ENCODE data around the gene ALG8. TPM values are rescaled to one million over a fixed set of nuclear protein-coding genes. Genes with fewer than 3 reads are reported as not detected.
"Not testable (repeated sequence)": the region's sequence is repeated elsewhere in the genome, so short reads cannot be mapped to it uniquely, and the experiment has no call there.

ALG8 gene
- total RNA-seq, 1 experiment from 2014 or later = 118 TPM

DNA sequence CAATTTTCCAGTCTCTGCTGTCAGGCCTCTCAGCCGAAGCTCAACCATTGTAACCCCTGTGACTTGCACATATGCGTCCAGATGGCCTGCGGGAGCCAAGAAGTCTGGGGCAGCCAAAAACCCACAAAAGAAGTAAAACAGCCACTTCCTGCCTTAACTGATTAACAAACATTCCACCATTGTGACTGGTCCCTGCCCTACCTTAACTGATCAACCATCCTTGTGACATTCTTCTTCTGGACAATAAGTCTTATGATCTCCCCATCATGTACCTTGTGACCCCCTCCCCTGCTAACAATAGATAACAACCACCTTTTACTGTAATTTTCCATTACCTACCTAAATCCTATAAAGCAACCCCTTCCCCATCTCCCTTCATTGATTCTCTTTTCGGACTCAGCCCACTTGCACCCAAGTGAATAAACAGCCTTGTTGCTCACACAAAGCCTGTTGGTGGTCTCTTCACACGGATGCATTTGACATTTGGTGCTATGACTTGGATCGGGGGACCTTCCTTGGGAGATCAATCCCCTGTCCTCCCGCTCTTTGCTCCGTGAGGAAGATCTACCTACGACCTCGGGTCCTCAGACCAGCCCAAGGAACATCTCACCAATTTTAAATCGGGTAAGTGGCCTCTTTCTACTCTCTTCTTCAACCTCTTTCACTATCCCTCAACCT lies 58.5 kb downstream of the ALG8 start:
- no peak for DNase-seq (ENCODE audit: low read depth, low spot score)
- in situ Hi-C loops (cut with HindIII; ENCODE audit: low pct_unique_long_range_greater_than_20kb, low sequenced_read_pairs) = no loop called here

DNA sequence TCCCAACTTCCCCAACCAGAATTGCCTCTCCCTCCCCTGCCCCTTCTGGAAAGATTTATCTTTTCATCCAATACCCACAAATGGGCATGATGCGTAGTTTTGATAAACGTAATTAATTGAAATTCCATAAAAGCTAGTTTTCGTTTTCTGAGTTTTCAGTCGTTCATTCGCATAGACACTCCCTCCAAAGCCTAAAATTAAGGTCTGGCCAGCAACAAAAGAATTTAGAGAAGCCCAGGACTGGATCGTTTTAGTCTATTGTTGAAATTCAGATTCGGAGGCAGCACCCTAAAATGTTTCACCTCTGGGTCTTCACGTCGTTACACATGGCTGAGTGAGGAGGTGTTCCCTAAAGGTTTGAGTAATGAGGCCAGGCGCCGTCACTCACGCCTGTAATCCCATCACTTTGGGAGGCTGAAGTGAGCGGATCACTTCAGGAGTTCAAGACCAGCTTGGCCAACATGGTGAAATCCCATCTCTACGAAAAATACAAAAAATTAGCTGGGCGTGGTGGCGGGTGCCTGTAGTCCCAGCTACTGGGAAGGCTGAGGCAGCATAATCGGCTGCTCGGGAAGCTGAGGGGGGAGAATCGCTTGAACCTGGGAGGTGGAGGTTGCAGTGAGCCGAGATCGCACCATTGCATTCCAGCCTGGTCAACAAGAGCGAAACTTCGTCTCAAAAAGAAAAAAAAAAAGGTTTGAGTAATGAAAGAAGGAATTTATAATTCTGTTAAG lies 59.2 kb downstream of the ALG8 start:
- in situ Hi-C loops (cut with HindIII; ENCODE audit: low pct_unique_long_range_greater_than_20kb, low sequenced_read_pairs) = no loop called here
- DNase-seq (ENCODE audit: low read depth, low spot score) = no peak

DNA sequence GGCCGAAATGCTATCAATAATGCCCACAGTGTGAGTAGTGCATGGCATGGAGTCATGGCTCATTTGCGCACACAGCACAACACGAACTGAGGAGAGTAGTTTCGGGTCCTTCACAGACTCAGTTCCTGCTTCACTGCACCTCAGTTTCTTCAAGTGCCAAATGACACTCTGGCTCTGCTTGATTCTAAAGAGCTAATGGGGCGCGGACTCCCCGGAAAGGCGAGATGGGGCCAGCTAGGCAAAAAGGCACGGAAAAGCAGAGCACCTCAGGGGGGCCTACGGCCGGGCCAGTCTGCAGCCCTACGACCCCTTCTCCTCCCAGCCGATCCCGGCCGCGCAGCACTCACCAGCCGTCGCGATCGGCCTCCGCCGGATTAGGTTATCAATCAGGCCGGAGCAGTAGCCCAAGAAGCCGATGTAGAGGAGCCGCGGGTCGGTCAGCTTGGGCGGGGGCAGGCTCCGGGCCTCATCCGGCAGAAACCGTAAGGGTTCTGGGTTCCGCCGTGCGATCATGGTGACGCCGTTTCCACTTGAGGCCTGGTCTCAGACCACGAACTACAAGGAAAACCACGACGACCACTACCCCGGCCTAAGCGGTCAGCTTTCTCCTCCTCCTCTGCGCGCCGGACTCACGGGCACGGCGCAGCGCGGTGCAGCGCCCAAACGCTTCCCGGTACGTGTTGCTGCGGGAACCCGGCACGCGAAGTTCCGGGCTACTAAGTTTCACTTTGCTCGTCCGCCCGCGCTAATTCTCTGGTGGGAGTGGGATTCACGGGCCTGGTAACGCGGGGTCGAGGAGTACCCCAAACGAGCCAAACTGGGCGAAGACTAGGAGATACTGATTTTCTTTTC lies 60.0 kb downstream of the ALG8 start, which contains the start of gene NDUFC2:
TSS of gene NDUFC2 (minus strand) at position 631 of the 852 bp plus-strand sequence. CDS start at position 513, 118 bp downstream.
- in situ Hi-C loops (cut with HindIII; ENCODE audit: low pct_unique_long_range_greater_than_20kb, low sequenced_read_pairs) = no loop called here
- DNase-seq (ENCODE audit: low read depth, low spot score) = peak; percentile 68

DNA sequence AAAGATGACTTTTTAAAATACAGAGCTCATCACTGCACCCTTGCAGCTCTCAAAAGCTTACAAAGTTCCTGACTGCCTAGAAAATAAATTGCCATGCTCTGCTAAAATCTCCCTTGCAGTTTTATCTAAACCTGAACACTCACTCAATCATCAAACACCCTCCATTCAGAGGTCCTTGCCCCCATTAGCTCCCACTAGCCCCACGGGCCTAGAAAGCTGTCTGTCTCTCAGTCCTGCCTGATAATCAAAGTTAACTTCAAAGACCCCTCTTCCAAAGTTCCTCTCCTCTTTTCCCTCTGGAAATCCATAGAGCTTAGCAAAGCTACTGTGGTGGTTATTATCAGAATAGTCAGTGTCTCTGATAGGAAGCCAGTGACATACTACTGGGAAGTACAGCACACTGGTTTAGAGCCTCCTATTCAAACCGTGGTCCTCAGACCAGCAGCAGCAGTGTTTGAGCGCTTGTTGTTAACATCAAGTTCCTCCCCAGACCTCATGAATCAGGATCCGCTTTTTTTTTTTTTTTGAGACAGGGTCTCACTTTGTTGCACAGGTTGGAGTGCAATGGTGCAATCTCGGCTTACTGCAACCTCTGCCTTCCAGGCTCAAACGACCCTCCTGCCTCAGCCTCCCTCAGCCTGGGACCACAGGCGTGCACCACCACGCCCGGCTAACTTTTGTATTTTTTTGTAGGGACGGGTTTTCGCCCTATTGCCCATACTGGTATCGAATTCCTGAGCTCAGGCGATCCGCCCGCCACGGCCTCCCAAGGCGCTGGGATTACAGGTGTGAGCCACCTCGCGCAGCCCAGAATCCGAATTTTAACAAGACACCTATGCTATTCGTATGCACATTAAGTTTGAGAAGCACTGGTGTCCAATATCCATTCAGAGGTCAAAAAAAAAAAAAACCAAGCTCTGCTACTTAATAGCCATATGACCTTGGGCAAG lies 60.9 kb downstream of the ALG8 start:
- in situ Hi-C loops (cut with HindIII; ENCODE audit: low pct_unique_long_range_greater_than_20kb, low sequenced_read_pairs) = no loop called here
- DNase-seq (ENCODE audit: low read depth, low spot score) = no peak

DNA sequence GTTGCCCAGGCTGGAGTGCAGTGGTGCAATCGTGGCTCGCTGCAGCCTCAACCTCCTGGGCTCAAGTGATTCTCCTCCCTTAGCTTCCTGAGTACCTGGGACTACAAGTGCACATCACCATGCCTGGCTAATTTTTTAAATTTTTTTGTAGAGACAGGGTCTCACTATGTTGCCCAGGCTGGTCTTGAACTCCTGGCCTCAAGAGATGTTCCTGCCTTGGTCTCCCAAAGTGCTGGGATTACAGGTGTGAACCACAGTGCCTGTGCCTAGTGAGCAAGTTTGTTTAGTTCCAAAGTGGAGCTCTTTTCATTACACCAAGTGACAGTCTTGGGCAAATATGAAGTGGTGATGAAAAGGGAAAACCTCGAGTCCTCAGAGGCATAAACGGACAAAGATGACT lies 61.8 kb downstream of the ALG8 start:
- DNase-seq (ENCODE audit: low read depth, low spot score); in situ Hi-C loops (cut with HindIII; ENCODE audit: low pct_unique_long_range_greater_than_20kb, low sequenced_read_pairs): not testable (repeated sequence)

DNA sequence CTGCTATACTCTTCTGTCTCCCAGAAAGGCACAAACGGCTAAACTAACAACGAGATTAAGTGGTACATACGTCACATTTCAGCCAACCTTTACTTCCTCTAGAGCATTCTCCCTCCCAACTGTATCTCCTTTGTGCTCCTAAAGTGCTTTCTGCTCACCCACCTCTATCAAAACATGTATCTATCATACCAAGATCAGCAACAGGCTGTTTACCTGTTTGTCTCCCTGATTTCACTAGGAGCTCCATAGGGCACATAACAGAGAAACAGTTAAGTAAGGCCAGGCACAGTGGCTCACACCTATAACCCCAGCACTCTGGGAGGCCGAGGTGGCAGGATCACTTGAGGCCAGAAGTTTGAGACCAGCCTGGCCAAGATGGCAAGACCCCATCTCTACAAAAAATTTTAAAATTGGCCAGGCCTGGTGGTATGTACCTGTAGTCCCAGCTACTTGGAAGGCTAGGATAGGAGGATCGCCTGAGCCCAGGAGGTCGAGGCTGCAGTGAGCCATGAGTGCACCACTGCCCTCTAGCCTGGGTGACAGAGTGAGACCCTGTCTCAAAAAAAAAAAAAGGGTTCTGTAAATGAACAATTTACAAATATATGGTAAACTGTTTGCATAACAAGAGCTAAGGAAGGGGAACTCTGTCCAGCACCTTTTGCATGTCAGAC lies 62.6 kb downstream of the ALG8 start:
- in situ Hi-C loops (cut with HindIII; ENCODE audit: low pct_unique_long_range_greater_than_20kb, low sequenced_read_pairs) = no loop called here
- DNase-seq (ENCODE audit: low read depth, low spot score) = no peak

DNA sequence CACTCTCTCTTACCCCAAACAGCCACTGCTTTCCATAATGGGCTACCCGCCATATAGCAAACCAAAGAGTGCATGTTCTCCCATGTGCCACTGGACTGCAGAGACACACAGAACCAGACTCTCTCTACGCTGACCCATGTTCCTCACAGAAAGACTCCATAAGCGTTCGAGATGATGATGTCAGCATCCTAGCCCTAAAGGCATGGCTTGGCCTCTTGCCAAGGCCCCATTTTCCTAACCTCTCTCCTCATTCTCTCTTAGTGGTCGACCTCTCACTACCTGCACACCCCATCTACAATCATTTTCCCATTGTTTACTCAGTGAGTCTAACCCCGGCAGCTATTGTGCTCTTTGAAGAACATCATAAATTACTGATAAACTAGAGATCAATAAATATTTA lies 64.7 kb downstream of the ALG8 start:
- DNase-seq (ENCODE audit: low read depth, low spot score) = no peak
- in situ Hi-C loops (cut with HindIII; ENCODE audit: low pct_unique_long_range_greater_than_20kb, low sequenced_read_pairs) = no loop called here

DNA sequence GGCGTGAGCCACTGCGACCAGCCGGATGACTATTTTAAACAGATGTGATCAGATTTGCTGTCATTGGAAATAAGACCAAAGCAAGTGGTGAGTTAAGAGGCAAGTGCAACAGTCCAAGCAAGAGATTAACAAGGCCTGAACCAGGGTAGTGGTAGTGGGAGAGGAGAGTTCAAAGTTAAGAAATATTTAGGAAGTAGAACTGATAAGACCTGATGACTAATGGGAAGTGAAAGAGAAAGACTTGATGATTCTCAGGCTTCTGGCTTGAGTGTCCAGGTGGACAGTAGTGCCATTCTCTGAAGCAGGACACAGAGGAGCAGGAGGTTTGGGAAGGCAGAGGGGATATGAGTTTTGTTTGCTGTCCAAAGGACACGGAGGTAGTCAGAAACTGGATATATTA lies 67.0 kb downstream of the ALG8 start:
- no peak for DNase-seq (ENCODE audit: low read depth, low spot score)
- in situ Hi-C loops (cut with HindIII; ENCODE audit: low pct_unique_long_range_greater_than_20kb, low sequenced_read_pairs) = no loop called here

DNA sequence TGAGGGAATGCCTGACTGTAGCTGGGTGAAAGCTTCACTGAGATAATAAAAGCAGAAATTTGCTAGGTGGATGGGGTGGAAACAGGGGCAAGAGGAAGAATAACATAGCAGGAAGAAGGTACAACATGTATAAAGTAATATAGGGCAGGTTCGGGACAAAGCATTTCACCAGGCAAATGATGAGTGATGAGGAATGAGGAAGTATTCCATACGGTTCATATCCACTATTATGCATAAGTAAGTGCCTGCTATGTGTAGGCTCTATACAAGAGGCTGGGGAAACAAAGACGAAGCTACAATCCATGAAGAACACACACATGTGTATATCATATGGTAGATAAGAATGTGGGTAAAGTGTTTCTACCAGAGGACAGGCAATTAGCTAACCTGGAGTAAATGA lies 67.7 kb downstream of the ALG8 start:
- DNase-seq (ENCODE audit: low read depth, low spot score) = no peak
- in situ Hi-C loops (cut with HindIII; ENCODE audit: low pct_unique_long_range_greater_than_20kb, low sequenced_read_pairs) = no loop called here

DNA sequence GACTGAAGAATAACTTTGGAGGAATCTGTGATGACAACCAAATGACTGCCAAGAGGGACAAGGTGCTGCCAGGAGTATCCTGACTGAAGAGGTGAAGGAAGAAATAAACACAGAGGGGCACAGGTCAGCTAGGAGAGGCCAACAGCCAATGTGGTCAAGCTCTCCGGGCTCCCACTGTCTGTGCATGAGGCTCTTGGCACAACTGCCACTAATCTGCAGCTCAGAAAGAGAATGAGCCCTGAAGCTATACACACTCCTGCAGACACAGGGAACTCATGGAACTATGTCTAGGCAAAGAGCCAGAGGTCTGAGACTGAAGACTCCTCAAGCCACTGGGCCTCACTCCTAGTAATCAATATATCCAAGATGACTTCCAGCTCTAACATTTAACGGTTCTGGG lies 68.8 kb downstream of the ALG8 start:
- in situ Hi-C loops (cut with HindIII; ENCODE audit: low pct_unique_long_range_greater_than_20kb, low sequenced_read_pairs) = no loop called here
- no peak for DNase-seq (ENCODE audit: low read depth, low spot score)

DNA sequence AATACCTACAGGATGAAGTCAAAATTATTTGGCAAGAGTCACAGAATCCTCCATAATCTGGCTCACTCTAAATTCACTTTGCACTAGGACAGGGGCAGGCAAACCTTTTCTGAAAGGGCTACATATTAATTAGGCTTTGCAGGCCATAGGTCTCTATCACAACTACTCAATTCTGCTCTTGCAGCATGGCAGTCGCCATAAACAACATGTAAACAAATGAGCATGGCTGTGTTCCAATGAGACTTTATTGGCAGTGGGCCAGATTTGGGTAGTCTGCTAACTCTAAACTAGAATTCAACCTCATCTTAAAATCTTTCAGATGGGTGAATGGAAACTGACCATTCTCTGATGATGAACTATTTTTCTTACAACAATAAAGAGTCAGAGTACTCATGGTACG lies 70.0 kb downstream of the ALG8 start:
- in situ Hi-C loops (cut with HindIII; ENCODE audit: low pct_unique_long_range_greater_than_20kb, low sequenced_read_pairs) = no loop called here
- DNase-seq (ENCODE audit: low read depth, low spot score) = no peak

DNA sequence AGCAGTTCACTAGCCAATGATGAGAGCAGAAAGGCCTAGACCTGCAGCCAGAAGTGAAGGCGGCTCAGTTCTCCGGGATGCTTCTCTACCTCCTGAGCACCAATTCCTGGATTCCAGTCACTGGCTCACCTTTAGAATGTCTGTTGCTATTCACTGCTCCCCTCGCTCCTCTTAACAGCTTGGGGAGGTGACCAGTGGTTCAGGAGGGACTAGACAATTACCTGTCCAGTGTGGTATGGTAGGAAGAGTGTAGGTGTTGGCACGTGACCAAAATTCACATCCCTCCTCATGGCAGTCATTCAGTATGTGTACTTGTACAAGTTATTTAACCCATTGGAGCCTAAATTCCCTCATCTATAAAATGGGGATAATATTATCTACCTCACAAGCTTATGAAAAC lies 71.7 kb downstream of the ALG8 start:
- in situ Hi-C loops (cut with HindIII; ENCODE audit: low pct_unique_long_range_greater_than_20kb, low sequenced_read_pairs) = no loop called here
- DNase-seq (ENCODE audit: low read depth, low spot score) = no peak

DNA sequence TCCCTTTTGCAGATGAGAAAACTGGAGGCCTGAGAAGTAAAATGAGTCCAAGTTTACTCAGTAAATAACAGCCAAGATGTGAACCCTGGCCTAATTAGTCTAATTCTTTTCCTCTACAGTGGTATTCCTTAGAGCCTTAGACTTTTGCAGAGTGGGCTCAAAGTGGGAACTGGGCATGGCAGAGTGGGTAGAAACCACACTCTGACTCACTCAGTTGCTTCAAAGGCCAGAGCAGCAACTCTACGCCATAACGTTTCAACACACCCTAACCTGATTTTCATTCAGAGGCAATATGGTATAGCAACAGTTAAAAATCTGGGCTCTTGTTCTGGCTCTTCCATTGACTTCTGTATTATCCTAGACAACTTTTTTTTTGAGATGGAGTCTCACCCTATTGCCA lies 73.0 kb downstream of the ALG8 start:
- DNase-seq (ENCODE audit: low read depth, low spot score) = no peak
- in situ Hi-C loops (cut with HindIII; ENCODE audit: low pct_unique_long_range_greater_than_20kb, low sequenced_read_pairs) = no loop called here

DNA sequence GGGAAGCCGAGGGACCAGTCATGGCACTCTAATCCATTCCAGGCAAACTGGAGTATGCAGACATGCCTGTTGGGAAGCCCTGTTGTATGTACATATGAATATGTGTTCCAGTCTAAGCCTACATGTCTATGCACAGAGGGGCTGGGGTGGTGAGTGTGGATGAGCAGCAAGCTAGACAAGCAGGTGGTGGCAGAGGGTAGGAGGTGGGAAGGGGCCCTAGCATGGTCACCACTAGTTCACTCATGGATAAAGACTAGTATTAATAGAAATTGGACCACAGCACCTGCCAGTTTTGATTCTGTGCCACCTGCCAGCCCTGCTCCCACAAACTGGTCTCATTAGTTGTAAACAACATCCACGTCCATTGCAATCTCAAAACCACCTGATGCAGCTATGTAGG lies 74.2 kb downstream of the ALG8 start:
- DNase-seq (ENCODE audit: low read depth, low spot score) = no peak
- in situ Hi-C loops (cut with HindIII; ENCODE audit: low pct_unique_long_range_greater_than_20kb, low sequenced_read_pairs) = no loop called here

DNA sequence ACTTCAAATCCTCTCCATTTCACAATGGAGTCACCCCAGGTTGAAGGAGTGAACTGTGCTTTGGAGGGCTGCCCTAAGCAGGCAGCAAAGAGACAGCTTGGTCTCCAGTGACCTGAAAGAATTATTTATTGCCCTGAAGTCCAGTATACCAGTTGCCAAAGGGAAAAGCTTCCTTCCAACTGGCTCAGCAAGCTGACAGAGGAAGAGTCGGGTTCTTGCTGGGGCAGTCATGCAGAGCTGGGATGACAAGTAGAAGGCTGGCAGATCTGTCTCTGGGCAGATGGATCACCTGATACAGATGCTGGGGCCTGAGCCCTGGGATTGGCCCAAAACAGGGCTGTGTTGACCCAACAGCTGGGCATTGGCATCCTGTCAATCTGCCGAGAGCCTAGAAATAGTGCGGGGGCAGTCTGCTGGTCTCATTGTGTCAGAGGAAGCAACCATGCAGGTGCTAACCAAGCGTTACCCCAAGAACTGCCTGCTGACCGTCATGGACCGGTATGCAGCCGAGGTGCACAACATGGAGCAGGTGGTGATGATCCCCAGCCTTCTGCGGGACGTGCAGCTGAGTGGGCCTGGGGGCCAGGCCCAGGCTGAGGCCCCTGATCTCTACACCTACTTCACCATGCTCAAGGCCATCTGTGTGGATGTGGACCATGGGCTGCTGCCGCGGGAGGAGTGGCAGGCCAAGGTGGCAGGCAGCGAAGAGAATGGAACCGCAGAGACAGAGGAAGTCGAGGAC lies 75.8 kb downstream of the ALG8 start, which contains the start of gene THRSP:
TSS of gene THRSP (plus strand) at position 422 of the 742 bp plus-strand sequence. CDS start at position 443, 21 bp downstream.
- DNase-seq (ENCODE audit: low read depth, low spot score) = no peak
- in situ Hi-C loops (cut with HindIII; ENCODE audit: low pct_unique_long_range_greater_than_20kb, low sequenced_read_pairs) = no loop called here

DNA sequence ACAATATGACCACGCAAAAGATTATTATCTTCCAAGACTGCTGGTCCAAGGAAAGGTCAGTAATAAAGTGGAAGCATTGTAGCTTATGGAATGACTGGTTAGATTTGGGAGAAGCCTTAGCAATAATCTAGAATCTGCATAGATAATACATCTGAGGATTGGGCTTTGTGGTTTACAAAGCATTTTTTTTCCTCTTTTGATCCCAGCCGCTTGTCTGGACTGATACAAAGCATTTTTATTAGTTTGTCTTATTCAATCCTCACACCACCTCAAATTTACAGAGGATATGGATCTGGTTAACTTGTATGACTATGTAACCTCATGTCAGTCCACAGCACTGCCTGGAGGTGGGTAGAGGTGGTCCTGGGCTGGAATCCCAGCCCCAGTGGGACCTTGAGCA lies 76.8 kb downstream of the ALG8 start:
- in situ Hi-C loops (cut with HindIII; ENCODE audit: low pct_unique_long_range_greater_than_20kb, low sequenced_read_pairs) = no loop called here
- DNase-seq (ENCODE audit: low read depth, low spot score) = no peak
